Effector memory CD8-positive, alpha-beta T cell (primary cell): ENCODE results near the gene HDLBP.
A peak's percentile ranks its signal among the peaks of the same experiment; 100 is the strongest.

Experiments used
- ATAC-seq: fragments of 150-1000 bp; cut with Tn5 transposase; replicated peaks from 2 replicates; pipeline ENCODE4 v1.10.0; 2021; ENCODE audit warnings: mild to moderate bottlenecking, moderate library complexity
- DNase-seq, 3 experiments: peaks; one replicate each; pipeline ENCODE4 v3.0.0; 2021
- H3K27ac Mint-ChIP-seq, 2 donors: one replicate each; pipeline ENCODE4 v1.8.0; 2022; ENCODE audit warnings: mild to moderate bottlenecking in 2 of 2, mixed read lengths in 2 of 2, moderate library complexity in 2 of 2
- H3K27me3 Mint-ChIP-seq, 2 donors: one replicate each; pipeline ENCODE4 v1.8.0; 2022; ENCODE audit warnings: mixed read lengths in 2 of 2
- H3K36me3 Mint-ChIP-seq: one replicate; pipeline ENCODE4 v1.8.0; 2022; ENCODE audit warnings: mild to moderate bottlenecking, moderate library complexity, mixed read lengths; ENCODE audit not compliant: insufficient read depth
- H3K4me1 Mint-ChIP-seq, 2 donors: one replicate each; pipeline ENCODE4 v1.8.0; 2022; ENCODE audit warnings: low read depth in 2 of 2, mixed read lengths in 2 of 2
- H3K4me3 Mint-ChIP-seq, 2 donors: one replicate each; pipeline ENCODE4 v1.8.0; 2022; ENCODE audit warnings: mild to moderate bottlenecking in 2 of 2, mixed read lengths in 2 of 2, moderate library complexity in 2 of 2
- H3K9me3 Mint-ChIP-seq, 2 donors: one replicate each; pipeline ENCODE4 v1.8.0; 2022; ENCODE audit warnings: mixed read lengths in 2 of 2

HDLBP gene

DNA sequence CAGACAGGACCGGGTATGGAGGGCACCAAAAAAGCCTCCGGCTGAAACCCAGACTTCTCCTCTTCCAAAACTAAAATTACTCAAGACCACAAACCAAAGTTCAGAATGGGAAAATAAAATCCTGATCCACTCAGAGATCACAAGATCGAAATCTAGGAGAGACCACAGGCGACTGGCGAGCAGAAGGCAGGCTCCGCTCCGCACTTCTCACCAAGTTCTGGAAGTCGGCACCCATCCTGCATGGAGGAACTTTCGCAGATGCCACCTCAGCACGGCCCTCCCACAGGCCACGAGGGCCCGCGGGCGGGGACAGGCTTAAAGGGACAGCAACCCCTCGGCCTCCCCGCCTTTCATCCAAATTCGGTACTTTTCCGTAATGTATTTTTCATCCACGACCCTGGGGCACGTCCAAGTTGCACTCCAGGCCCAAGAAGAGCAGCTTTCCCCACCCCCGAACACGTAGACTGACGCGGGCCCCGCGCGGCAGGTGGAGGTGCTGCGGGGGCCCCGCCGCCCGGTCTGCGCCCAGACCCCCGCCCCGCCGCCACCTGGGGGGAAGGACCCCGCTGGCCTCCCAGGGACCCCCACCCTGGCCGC lies 43.7 kb downstream of the HDLBP start:
- H3K4me3 Mint-ChIP-seq: peak overlapping the region; percentile 87 to 89
- H3K27me3 Mint-ChIP-seq: no peaks in the 10 kb centered on the region
- ATAC-seq: peak; percentile 77
- DNase-seq: peak; percentile 27 to 46 (median 44)
- H3K36me3 Mint-ChIP-seq: peaks cover 6% of the 10 kb centered on the region
- peaks cover 49 to 67% of the 10 kb centered on the region in 2 donors for H3K4me1 Mint-ChIP-seq
- no peaks in the 10 kb centered on the region for H3K9me3 Mint-ChIP-seq
- peak overlapping the region; percentile 86 to 92 for H3K27ac Mint-ChIP-seq

DNA sequence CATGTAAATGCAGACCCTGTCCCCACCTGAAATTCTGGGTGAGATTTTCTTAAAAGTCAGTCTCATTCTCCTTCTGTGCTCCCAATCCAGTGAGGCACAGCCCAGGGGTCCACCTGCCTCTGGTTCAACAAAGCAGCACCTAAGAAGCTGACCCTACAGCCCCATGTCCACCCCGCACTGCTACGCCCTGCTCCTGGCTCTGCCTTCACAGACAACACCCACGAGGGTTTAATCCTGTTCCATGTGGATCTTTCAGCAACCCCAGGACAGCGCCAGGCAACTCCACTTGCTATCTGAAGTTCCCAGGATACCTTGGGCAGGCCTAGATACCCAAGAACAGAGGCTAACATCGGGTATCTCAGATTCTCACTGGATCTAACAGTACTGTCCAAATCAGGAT lies 44.9 kb downstream of the HDLBP start:
- Mint-ChIP-seq H3K27me3 (no peaks in the 10 kb centered on the region), H3K4me3 (peak overlapping the region; percentile 87 to 89), H3K9me3 (no peaks in the 10 kb centered on the region), H3K36me3 (peaks cover 12% of the 10 kb centered on the region), H3K4me1 (peaks cover 47 to 61% of the 10 kb centered on the region in 2 donors), H3K27ac (peak overlapping the region; percentile 86 to 92)
- DNase-seq (no peak), ATAC-seq (no peak)

DNA sequence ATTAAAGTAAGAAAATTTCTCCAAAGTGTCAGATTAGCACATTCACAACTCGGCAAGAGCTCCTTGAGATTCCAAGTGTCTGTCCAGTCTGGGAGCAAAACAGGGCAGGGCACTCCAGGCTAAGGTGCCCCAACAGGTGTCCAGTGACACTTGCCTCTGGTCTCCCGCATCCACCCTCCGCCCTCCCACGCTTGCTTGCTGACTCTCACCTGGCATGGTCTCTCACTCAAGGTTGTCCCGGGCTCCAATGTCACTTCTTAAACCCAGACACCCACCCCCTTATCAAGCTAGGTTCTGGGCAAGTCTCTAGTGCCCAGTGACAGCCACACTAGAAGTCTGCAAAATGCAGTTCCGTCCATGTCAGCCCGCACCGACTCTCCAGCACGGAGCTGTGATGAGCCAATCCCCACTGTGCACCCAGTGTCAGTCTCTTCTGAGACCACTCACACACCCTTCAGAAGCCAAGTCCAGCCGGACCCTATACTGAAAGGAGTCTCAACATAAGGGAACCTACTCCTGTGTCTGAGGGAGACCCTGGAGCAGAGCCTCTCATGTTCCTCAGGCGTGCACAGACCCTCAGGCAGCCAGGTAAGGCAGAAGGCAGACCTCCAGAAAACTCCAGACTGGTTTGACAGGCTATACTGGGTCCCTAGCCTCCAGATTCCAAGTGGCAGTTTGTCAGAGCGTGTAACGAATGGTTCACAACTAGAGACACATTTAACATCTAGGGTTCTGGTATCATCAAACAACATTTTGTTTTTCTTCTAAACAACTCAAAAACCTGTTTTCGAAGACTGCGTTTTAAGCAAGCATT lies 45.6 kb downstream of the HDLBP start:
- Mint-ChIP-seq H3K4me1 (peaks cover 42 to 55% of the 10 kb centered on the region in 2 donors), H3K36me3 (peaks cover 18% of the 10 kb centered on the region), H3K27me3 (no peaks in the 10 kb centered on the region), H3K9me3 (no peaks in the 10 kb centered on the region), H3K4me3 (no peak overlapping the region), H3K27ac (peak overlapping the region; percentile 86 to 92)
- ATAC-seq: no peak
- DNase-seq: no peak

DNA sequence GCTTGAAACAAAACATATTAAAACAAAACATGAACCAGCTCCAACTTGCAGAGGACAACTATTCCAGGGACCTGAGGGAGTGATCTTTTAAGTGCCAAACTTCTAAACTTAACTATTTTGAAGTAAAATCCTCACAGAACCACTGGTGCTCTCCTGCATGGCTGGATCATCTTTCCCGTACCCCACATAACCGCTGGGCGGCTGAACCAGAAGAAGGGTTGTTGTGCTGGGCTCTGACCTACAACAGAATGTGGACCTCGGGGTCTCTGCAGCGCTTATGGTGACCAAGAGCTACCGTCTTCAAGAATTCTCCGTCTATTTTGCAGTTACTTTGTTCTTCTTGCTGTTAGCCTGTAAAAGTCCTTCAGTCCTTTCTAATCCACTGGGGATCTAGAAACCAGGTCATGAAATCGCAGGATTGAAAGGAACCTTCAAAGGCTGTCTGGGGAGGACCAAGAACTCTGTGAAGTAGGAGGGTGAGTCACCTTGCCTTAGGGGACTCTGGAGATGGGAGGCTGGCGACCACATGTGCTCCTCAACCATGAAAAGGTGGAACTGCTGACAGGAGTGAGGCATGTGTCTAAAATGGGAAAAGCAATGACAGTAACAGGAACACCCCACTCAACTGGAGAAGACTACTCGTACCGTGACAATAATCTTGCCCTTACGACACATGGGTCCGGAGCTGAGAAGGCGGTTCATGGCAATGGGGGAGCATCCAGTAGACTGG lies 46.6 kb downstream of the HDLBP start:
- Mint-ChIP-seq H3K4me1 (peaks cover 35 to 46% of the 10 kb centered on the region in 2 donors), H3K36me3 (peaks cover 27% of the 10 kb centered on the region), H3K4me3 (no peak overlapping the region), H3K27me3 (no peaks in the 10 kb centered on the region), H3K27ac (peak overlapping the region; percentile 35 to 62), H3K9me3 (no peaks in the 10 kb centered on the region)
- DNase-seq (no peak), ATAC-seq (no peak)

DNA sequence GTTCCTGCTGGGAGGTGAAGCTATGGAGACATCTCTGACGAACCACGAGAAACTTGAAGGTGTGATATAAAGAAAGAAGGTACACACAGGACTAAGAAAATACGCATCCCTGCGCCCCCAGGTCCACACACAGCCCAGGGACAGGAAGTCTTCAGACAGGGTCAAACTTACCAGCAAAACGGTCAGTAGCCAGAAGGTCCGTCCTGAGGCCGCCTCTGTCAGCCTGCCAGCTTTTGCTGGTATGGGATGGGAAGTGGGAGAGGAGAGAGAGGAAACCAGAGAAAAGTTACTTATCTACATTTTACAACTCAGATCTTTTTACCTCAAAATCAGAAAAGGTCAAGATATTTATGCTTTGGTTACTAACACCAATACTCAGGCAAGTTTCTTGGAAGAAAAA lies 47.2 kb downstream of the HDLBP start:
- no peaks in the 10 kb centered on the region for H3K27me3 Mint-ChIP-seq
- peak overlapping the region; percentile 49 to 62 for H3K27ac Mint-ChIP-seq

DNA sequence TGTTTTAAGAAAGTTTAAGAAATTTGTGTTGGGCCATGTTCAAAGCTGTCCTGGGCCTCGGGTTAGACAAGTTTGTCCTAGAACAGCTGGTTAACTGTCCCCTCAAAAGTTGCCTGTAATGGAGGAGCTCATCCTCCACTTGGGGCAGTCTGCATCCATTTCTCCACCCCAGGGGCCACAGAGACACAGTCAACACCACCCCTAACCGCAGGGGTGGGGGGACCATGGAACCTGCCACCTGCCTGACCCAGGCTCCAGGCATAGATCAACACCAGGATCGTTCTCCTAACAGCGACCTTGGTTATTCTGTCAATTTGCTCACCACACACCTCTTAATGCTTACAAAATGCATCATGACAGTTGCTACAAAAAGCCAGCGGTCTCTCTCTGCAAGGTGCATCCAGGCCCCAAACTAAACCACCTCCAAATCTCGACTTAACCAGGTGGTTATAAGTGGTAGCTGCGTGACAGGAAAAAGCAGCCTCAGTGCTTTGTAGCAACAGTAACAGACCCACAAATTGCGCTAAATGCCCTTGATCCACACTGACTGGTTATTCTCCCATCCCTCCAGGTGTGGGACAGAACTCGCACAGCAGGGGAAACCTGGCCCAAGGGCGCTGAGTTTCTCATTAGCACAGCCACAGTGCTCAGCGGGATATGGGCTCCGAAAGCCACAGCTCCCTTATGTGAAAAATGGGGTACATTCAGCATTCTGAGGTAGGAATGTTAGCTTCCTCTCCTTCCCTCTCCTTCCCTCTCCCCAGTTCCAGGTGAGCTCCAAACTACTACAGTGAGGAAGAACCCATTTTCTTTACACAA lies 48.0 kb downstream of the HDLBP start:
- no peaks in the 10 kb centered on the region for H3K27me3 Mint-ChIP-seq
- H3K27ac Mint-ChIP-seq: peak overlapping the region; percentile 49 to 62
- H3K9me3 Mint-ChIP-seq: no peaks in the 10 kb centered on the region
- no peak for DNase-seq
- no peak overlapping the region for H3K4me3 Mint-ChIP-seq
- peaks cover 27 to 36% of the 10 kb centered on the region in 2 donors for H3K4me1 Mint-ChIP-seq
- no peak for ATAC-seq
- peaks cover 40% of the 10 kb centered on the region for H3K36me3 Mint-ChIP-seq

More for the DNA sequence above, 47.2 kb downstream of the HDLBP start:
- Mint-ChIP-seq H3K4me3 (no peak overlapping the region), H3K4me1 (peaks cover 31 to 40% of the 10 kb centered on the region in 2 donors), H3K36me3 (peaks cover 31% of the 10 kb centered on the region), H3K9me3 (no peaks in the 10 kb centered on the region)
- no peak for ATAC-seq
- no peak for DNase-seq

DNA sequence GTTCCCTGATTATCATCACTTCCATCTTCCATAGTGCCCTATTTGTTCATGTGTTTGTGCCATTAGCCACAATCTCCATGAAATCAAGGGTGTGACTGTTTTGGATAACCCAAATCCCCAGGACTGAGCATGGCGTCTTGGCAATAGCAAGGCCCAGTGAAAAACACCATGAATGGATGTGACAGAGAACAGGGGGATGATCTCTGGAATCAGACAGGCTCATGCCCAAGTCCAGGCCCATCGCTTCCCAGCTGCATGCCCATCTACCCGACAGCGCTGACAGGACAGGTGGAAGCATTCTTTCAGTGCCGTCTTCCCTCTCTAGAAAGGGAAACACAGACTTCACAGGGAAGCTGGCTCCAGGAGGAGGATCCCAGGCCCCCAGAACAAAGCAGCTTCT lies 50.0 kb downstream of the HDLBP start:
- Mint-ChIP-seq H3K27me3 (no peaks in the 10 kb centered on the region), H3K4me1 (peaks cover 13 to 22% of the 10 kb centered on the region in 2 donors), H3K36me3 (peaks cover 54% of the 10 kb centered on the region), H3K9me3 (no peaks in the 10 kb centered on the region), H3K27ac (no peak overlapping the region), H3K4me3 (no peak overlapping the region)
- ATAC-seq: no peak
- no peak for DNase-seq

DNA sequence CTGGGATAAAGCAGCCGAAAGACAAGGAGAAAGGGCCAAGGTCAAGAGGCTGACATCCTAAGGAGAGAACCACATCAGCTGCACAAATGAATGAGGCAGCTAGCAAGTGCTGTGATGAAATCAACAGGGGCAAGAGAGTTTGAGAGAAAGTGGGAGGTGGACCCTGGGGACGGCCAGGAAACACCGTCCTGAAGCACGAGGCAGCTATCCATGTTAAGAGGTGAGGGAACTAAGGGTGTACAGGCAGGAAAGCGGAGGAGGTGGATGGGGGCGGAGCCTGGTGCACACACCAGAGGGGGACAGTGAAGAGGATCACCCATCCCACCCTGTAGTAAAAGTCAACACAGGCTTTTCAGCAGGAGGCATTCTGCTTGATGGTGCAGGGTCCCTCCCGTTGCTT lies 52.4 kb downstream of the HDLBP start:
- Mint-ChIP-seq H3K9me3 (no peaks in the 10 kb centered on the region), H3K4me3 (no peak overlapping the region), H3K36me3 (peaks cover 65% of the 10 kb centered on the region), H3K27ac (no peak overlapping the region), H3K4me1 (peaks cover 4 to 5% of the 10 kb centered on the region in 2 donors), H3K27me3 (no peaks in the 10 kb centered on the region)
- no peak for DNase-seq
- no peak for ATAC-seq

DNA sequence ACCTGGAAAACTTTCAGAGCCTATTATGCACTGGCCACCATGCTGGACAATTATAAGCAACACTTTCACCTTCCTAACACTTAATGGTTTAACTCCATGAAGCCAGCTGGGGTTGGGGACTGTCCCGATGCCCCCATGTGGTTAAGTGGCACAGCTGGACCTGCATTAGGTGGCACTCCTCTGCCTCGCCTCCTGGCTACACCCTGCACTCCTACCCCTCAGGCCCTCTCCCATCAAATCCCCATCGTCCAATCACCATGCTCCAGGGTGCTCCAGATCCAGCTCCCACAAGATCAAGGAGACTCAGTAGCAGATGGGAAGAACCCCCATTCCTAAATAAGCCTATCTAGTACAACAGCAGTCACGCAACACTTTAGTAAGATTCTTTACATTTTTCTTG lies 53.8 kb downstream of the HDLBP start:
- Mint-ChIP-seq H3K4me1 (peaks cover 2 to 4% of the 10 kb centered on the region in 2 donors), H3K4me3 (no peak overlapping the region), H3K27me3 (no peaks in the 10 kb centered on the region), H3K9me3 (no peaks in the 10 kb centered on the region), H3K27ac (peak overlapping the region in 1 of 2 donors; percentile 55), H3K36me3 (peaks cover 72% of the 10 kb centered on the region)
- DNase-seq (no peak), ATAC-seq (no peak)

DNA sequence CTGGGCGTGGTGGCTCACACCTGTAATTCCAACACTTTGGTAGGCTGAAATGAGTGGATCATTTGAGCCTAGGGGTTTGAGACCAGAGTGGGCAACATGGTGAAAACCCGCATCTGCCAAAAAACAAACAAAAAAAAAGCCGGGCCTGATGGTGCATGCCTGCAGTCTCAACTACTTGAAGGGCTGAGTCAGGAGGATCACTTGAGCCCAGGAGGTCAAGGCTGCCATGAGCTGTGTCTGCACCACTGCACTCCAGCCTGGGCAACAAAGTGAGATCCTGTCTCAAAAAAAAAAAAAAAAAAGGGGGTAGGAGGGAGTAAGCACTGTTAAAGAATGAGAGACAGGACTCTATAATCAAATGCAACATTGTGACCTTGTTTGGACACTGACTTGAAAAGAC lies 54.6 kb downstream of the HDLBP start:
- no peak overlapping the region for H3K4me3 Mint-ChIP-seq
- peak overlapping the region in 1 of 2 donors; percentile 57 for H3K27ac Mint-ChIP-seq
- no peak for DNase-seq
- H3K27me3 Mint-ChIP-seq: no peaks in the 10 kb centered on the region
- ATAC-seq: no peak
- H3K4me1 Mint-ChIP-seq: peaks cover 2 to 4% of the 10 kb centered on the region in 2 donors
- H3K9me3 Mint-ChIP-seq: no peaks in the 10 kb centered on the region
- peaks cover 73% of the 10 kb centered on the region for H3K36me3 Mint-ChIP-seq

DNA sequence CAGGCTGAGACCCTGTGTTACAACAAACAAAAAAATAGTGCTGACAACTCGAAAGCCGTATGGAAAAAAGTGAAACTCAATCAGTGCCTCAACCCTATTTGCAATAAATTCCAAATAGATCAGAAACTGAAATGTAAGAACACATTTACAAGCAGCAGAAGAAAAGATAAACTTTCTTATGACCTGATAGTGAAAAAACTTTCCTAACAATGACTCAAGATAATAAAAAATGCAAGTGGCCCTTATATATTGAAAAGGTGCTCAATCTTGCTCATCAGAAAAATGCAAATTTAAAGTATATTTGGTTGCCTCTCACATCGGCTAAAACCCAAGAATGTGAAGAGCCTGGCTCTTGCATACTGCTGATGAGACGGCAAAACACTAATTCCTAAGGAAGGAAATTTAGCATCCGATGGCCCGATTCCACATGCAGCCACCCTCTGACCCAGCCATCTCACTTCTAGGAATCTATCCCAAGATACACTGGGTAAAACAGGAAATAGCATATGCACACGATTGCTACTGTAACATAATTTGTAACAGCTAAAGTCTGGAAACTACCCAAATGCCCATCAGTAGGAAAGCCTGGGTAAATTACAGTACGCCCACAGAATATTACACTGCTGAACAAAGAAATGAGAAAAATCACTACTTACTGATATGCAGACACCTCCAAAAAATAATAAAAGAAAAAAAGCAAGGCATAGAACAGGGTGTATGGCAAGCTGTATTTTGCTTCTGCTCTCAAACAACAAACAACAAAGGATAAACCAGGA lies 56.8 kb downstream of the HDLBP start:
- Mint-ChIP-seq H3K36me3 (peaks cover 73% of the 10 kb centered on the region), H3K27me3 (no peaks in the 10 kb centered on the region), H3K27ac (peak overlapping the region in 1 of 2 donors; percentile 35), H3K4me1 (peaks cover 2 to 4% of the 10 kb centered on the region in 2 donors), H3K9me3 (no peaks in the 10 kb centered on the region), H3K4me3 (no peak overlapping the region)
- DNase-seq (no peak), ATAC-seq (no peak)

DNA sequence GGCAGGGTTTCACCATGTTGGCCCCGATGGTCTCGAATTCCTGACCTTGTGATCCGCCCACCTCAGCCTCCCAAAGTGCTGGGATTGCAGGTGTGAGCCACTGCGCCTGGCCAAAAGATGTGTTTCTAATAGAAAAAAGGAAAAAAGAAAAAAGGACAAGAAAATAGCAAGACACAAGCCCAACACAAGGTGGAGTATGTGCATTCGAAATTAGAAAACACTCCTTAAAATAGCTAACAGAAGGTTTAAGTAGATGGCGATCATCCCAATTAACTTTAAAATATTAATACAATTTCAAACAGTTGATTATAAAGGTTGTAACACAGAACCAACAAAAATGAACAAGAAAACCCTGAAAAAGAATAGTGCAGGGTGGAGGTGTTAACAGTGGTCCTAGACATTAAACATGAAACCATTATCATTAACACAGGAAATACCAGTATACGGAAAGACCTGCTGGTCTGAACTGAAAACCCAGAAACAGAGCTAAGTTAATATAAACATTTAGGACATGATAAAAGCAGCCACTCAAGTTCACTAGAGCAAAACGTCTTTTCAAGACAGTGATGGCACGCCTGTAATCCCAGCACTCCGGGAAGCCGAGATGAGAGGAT lies 57.9 kb downstream of the HDLBP start:
- Mint-ChIP-seq H3K9me3 (no peaks in the 10 kb centered on the region), H3K27me3 (no peaks in the 10 kb centered on the region), H3K36me3 (peaks cover 72% of the 10 kb centered on the region), H3K4me1 (peaks cover 2 to 4% of the 10 kb centered on the region in 2 donors), H3K4me3 (no peak overlapping the region), H3K27ac (peak overlapping the region; percentile 23 to 67)
- no peak for DNase-seq
- ATAC-seq: no peak
